Thymus (tissue), 11 donors: ENCODE measurements around the gene GNG12. TPM values are rescaled to one million over a fixed set of nuclear protein-coding genes. Genes with fewer than 3 reads are reported as not detected.
A peak's percentile ranks its signal among the peaks of the same experiment; 100 is the strongest.

ENCODE experiments used
- DNase-seq, 9 donors: peaks; one replicate each; pipeline ENCODE4 v3.0.0-alpha.2; 2013; ENCODE audit warnings: low spot score in 9 of 9, low read depth in 6 of 9, missing footprints in 1 of 9
- H3K27ac ChIP-seq, 2 donors: one replicate each; pipeline ENCODE4 v1.5.1; 2013; ENCODE audit warnings: control low read depth in 1 of 2, low read depth in 1 of 2, low read length in 1 of 2, mild to moderate bottlenecking in 1 of 2, moderate library complexity in 1 of 2
- H3K27me3 ChIP-seq, 2 donors: one replicate each; pipeline ENCODE4 v1.5.1; 2013; ENCODE audit warnings: low read length in 1 of 2; ENCODE audit not compliant: control insufficient read depth in 2 of 2, insufficient read depth in 1 of 2
- H3K36me3 ChIP-seq, 2 donors: one replicate each; pipeline ENCODE4 v1.5.1; 2013; ENCODE audit warnings: low read length in 1 of 2, mild to moderate bottlenecking in 1 of 2, moderate library complexity in 1 of 2; ENCODE audit not compliant: control insufficient read depth in 2 of 2, insufficient read depth in 2 of 2
- H3K4me1 ChIP-seq, 2 donors: one replicate each; pipeline ENCODE4 v1.5.1; 2013; ENCODE audit warnings: low read length in 2 of 2; ENCODE audit not compliant: control insufficient read depth in 2 of 2, insufficient read depth in 2 of 2
- H3K4me3 ChIP-seq, 2 donors: one replicate each; pipeline ENCODE4 v1.5.1; 2013; ENCODE audit warnings: low read length in 2 of 2, control low read depth in 1 of 2, mild to moderate bottlenecking in 1 of 2
- H3K9me3 ChIP-seq, 2 donors: one replicate each; pipeline ENCODE4 v1.5.1; 2013; ENCODE audit warnings: low read length in 1 of 2, mild to moderate bottlenecking in 1 of 2; ENCODE audit not compliant: control insufficient read depth in 2 of 2, insufficient read depth in 1 of 2
- WGBS: extraction: QIAGEN DNeasy Blood & Tissue Kit; methylation state at CpG from one replicate; pipeline ENCODE4 v1.1.7; 2013; 5-methylcytosine and 5-hydroxymethylcytosine counted together
- polyA plus RNA-seq: library from polyadenylated mRNA; stranded (reverse); fragments of 200-250 nt; gene quantifications from one replicate; pipeline ENCODE4 v1.2.3, GENCODE V29; 2013
- total RNA-seq: library from RNA; stranded (reverse); fragments of 120-200 nt; gene quantifications from one replicate; pipeline ENCODE4 v1.2.4, GENCODE V29; 2013
- donor health status: healthy.

GNG12 gene
- total and polyA plus RNA-seq, 2 donors: 14.8 to 19.3 TPM

DNA sequence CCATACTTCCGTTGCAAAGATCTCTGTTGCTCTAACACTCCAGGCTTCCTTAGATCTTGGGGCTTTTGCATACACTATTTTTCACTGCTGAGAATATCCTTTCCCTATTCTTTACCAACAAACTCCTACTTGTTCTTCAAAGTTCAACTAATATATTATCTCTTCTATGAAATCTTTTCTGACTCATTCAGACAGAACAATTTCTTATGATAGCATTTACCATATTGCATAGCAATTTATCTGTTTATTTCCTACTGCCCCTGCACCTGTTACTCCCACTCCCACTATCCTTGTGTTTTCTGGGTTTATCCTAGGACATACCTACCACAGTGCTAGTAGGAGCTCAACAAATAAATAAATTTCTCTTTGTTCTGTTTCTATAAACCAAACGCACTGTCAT, 137.3 kb downstream of the GNG12 start:
- DNase-seq: no peak
- H3K4me1 ChIP-seq: no peaks in the 10 kb centered on the region
- no peaks in the 10 kb centered on the region for H3K27me3 ChIP-seq
- H3K27ac ChIP-seq: no peak overlapping the region
- 99% methylated on average over 2 of the region's 2 CpGs for WGBS
- H3K36me3 ChIP-seq: no peaks in the 10 kb centered on the region
- H3K9me3 ChIP-seq: no peaks in the 10 kb centered on the region
- H3K4me3 ChIP-seq: no peak overlapping the region

DNA sequence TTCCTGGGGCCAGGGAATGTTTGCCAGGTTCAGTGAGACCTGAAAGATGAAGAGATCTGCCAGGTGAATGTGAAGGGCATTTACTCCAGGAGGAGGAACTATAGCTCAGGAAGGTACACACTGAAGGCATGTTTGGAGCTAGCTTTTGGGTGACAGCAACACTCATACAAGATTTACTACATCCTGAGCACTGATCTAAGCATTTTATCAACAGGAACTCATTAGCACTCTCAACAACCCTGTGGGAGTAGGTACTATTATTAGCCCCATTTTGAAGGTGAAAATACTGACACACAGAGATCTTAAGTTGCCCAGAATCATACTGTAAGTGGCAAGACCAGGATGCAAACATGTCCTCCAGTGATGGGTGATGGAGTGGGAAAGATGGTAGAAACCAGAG, 141.6 kb downstream of the GNG12 start:
- no peak overlapping the region for H3K27ac ChIP-seq
- no peak for DNase-seq
- H3K27me3 ChIP-seq: no peaks in the 10 kb centered on the region
- H3K4me3 ChIP-seq: no peak overlapping the region
- peaks cover 1 to 3% of the 10 kb centered on the region in 2 donors for H3K4me1 ChIP-seq
- H3K9me3 ChIP-seq: no peaks in the 10 kb centered on the region
- peaks cover 6 to 22% of the 10 kb centered on the region in 2 donors for H3K36me3 ChIP-seq

- no peaks in the 10 kb centered on the region for H3K9me3 ChIP-seq
- WGBS: 97% methylated on average over 2 of the region's 2 CpGs
These were observed 142.9 kb downstream of the GNG12 start for GRCh38 chr1:67690411-67690810.

DNA sequence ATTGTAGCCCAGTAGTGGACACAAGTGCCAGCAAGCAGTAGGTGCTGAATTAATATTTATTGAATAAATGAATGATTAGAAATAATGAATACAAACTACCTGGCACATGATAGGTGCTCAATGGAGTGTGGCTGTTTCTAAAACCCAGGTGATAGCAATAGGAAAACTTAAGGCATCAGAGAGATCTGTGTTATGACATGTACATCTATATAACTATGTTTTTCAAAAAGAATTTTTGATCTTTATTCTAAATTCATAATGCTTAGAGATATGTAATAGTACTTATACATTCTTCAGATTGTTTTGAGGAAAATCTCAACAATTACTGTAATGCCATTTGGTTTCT, 143.3 kb downstream of the GNG12 start:
- Histone ChIP-seq H3K27ac (no peak overlapping the region), H3K9me3 (no peaks in the 10 kb centered on the region), H3K36me3 (peaks cover 6 to 22% of the 10 kb centered on the region in 2 donors), H3K4me1 (peaks cover 3 to 4% of the 10 kb centered on the region in 2 donors), H3K27me3 (no peaks in the 10 kb centered on the region), H3K4me3 (no peak overlapping the region)
- DNase-seq: no peak

More at GRCh38 chr1:67690411-67690810, 142.9 kb downstream of the GNG12 start:
- DNase-seq: no peak
- Histone ChIP-seq H3K27me3 (no peaks in the 10 kb centered on the region), H3K36me3 (peaks cover 6 to 22% of the 10 kb centered on the region in 2 donors), H3K4me3 (no peak overlapping the region), H3K4me1 (peaks cover 3 to 4% of the 10 kb centered on the region in 2 donors), H3K27ac (no peak overlapping the region)

- Histone ChIP-seq H3K27ac (no peak overlapping the region), H3K9me3 (no peaks in the 10 kb centered on the region), H3K27me3 (no peaks in the 10 kb centered on the region), H3K4me1 (peaks cover 7 to 8% of the 10 kb centered on the region in 2 donors), H3K4me3 (no peak overlapping the region), H3K36me3 (peaks cover 6 to 22% of the 10 kb centered on the region in 2 donors)
- DNase-seq: no peak
- WGBS: 87% methylated on average over 3 of the region's 3 CpGs
These were observed 143.8 kb downstream of the GNG12 start for GRCh38 chr1:67689267-67690017.

DNA sequence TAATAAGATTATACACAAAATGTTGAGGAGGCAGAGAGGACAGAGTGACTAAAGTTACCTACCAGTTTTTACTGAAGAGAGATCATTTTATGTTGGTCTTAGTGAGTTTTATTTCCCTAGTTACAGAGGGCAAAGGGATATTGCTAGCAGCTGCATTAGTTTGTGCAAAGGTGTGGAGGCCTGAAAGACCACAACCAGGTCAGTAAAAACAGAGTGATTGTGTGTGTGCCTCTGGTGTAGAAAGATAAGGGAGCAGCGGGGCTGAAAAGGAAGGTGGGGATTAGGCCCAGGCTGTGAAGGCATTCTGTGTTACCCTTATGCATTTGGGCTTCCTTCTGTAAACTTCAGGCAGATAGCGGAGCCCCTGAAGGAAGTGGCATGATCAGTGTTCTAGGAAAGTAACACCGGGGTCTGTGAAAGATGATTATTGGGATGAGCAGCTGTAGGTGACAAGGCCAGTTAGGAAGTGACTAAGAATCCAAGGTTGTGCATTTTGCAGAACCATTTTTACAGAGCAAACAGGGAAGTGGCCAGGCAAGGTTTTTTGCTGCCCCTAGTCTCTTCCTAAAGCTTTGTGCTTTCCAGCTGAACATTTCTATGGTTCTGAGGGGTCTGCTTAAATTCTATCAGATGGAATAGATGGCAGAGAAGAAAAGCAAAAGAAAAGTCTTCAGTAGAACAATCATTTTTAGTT, 144.6 kb downstream of the GNG12 start:
- Histone ChIP-seq H3K27ac (no peak overlapping the region), H3K4me3 (no peak overlapping the region), H3K27me3 (no peaks in the 10 kb centered on the region), H3K36me3 (peaks cover 6 to 22% of the 10 kb centered on the region in 2 donors), H3K9me3 (no peaks in the 10 kb centered on the region), H3K4me1 (peaks cover 10 to 12% of the 10 kb centered on the region in 2 donors)
- WGBS: 65% methylated on average over 3 of the region's 3 CpGs
- no peak for DNase-seq

- Histone ChIP-seq H3K4me3 (no peak overlapping the region), H3K27me3 (no peaks in the 10 kb centered on the region), H3K36me3 (peaks cover 6 to 22% of the 10 kb centered on the region in 2 donors), H3K27ac (no peak overlapping the region), H3K9me3 (no peaks in the 10 kb centered on the region), H3K4me1 (peaks cover 10 to 12% of the 10 kb centered on the region in 2 donors)
- DNase-seq: no peak
- WGBS: 87% methylated on average over 4 of the region's 4 CpGs
These were observed 145.6 kb downstream of the GNG12 start for GRCh38 chr1:67687649-67688048.

GRCh38 chr1:67687198-67687545, 146.1 kb downstream of the GNG12 start:
- 77% methylated on average over 3 of the region's 3 CpGs for WGBS
- Histone ChIP-seq H3K4me1 (peaks cover 10 to 12% of the 10 kb centered on the region in 2 donors), H3K36me3 (peaks cover 6 to 22% of the 10 kb centered on the region in 2 donors), H3K27ac (peak overlapping the region in 1 of 2 donors; percentile 87), H3K9me3 (no peaks in the 10 kb centered on the region), H3K4me3 (peak overlapping the region; percentile 93 to 94), H3K27me3 (no peaks in the 10 kb centered on the region)
- DNase-seq: no peak
